Skin epidermis (tissue), 12 donors: Measurements from ENCODE around the gene KRT35.
"Not testable (repeated sequence)": the region's sequence is repeated elsewhere in the genome, so short reads cannot be mapped to it uniquely, and the experiment has no call there.

Experiments used
- H3K27ac ChIP-seq, 21 experiments: fragments of 200-600 bp; sonication (generic) in 11 of 21; one replicate each; pipeline ENCODE4 v1.5.0; 2020; ENCODE audit warnings: mild to moderate bottlenecking in 3 of 21, inconsistent platforms in 2 of 21, moderate library complexity in 2 of 21
- H3K4me3 ChIP-seq, 7 experiments: fragments of 200-600 bp; sonication (generic) in 2 of 7; one replicate each; pipeline ENCODE4 v1.5.0; 2020; ENCODE audit warnings: inconsistent platforms in 2 of 7, mild to moderate bottlenecking in 2 of 7, moderate library complexity in 1 of 7

Gene KRT35

DNA sequence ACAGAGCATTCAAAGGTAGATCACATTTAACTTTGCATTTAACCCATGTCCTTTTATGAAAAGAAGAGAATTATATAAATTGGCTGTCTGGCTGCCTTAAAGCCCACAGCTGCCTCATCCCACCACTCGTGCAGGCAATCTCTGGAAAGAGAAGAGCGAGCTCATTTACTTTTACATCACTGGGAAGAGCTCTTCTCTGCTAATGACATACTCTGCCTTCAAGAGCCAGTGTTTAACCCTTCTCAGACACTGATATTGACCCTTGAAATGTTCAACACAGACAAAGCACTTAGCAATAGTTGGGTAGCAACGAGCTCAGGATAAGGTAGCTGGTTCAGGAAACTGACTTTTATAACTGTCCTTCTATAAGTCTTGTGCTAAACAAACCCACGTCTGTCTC lies 46.9 kb downstream of the KRT35 start:
- H3K4me3 ChIP-seq = no peak overlapping the region
- no peak overlapping the region for H3K27ac ChIP-seq

GRCh38 chr17:41433586-41433985 lies 47.4 kb downstream of the KRT35 start:
- no peak overlapping the region for H3K27ac ChIP-seq
- H3K4me3 ChIP-seq = no peak overlapping the region

DNA sequence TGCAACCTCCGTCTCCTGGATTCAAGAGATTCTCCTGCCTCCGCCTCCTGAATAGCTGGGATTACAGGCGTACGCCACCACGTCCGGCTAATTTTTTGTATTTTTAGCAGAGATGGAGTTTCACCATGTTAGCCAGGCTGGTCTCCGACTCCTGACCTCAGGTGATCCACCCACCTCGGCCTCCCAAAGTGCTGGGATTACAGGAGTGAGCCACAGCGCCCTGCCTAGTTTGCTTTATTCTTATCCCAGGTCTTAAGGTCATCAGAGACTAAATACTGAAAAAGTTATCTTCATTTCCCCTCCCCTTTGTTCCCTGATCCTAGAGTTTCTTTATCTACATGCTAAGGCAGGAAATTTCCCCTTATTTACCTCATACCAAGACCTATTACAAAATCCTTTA lies 50.6 kb downstream of the KRT35 start:
- not testable (repeated sequence) for H3K27ac ChIP-seq

GRCh38 chr17:41429667-41430066 lies 51.3 kb downstream of the KRT35 start:
- no peak overlapping the region for H3K27ac ChIP-seq

More for the DNA sequence above, 50.6 kb downstream of the KRT35 start:
- not testable (repeated sequence) for H3K4me3 ChIP-seq

DNA sequence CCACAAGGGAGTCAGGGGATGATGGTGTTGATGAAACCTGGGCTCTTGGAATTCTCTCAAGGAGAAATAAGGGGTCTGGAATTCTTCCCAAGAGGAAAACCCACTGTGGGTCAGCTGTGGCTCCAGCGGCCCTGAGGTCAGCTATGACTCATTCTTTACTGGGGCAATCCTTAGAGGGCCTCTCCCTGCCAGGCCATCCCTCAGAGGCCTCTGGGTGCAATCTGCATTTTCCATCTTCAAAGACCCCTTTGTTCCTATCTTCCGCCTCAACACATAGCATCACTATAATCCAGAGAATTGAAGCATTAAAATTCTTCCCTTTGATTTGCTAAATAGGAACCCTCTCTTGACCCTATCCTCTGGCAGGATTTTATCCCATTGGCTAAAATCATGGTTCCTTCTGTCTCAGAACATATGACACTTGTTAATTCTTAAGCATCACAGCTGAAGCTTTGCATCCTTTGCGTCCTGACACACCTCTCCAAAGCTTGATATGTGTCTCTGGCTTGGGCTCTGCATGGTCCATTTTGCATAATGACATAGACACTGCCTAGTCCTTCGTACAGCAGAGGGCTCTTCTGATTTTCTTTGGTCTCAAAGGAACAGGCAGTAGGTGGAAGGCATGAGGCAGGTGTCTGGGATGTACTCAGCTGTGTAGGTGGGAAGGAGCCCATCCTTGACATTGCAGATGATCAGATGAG lies 52.2 kb downstream of the KRT35 start:
- no peak overlapping the region for H3K27ac ChIP-seq
- H3K4me3 ChIP-seq = no peak overlapping the region

More at GRCh38 chr17:41429667-41430066, 51.3 kb downstream of the KRT35 start:
- no peak overlapping the region for H3K4me3 ChIP-seq
